Activated naive CD8-positive, alpha-beta T cell treated with anti-CD3 and anti-CD28 coated beads, Interleukin-2, amount 10 ng/mL, durations not matched to agents 7 days and 5 days (primary cell): Measurements from ENCODE around the gene SLC17A6. TPM values are rescaled to one million over a fixed set of nuclear protein-coding genes. Genes with fewer than 3 reads are reported as not detected.

Source experiments
- ATAC-seq: fragments of 150-1000 bp; cut with Tn5 transposase; one replicate; pipeline ENCODE4 v1.10.0; 2021; ENCODE audit warnings: low read depth, moderate library complexity
- POLR2A ChIA-PET: fragments of 350-600 bp; sonication (Branson Sonifier 250); formaldehyde crosslinking; loops from one replicate; lab custom pipeline; 2021; ENCODE audit warnings: antibody characterized with exemption; lab: Charles Lee
- DNase-seq: peaks from one replicate; pipeline ENCODE4 v3.0.0; 2021
- H3K27ac Mint-ChIP-seq: one replicate; pipeline ENCODE4 v1.8.0; 2022; ENCODE audit warnings: mild to moderate bottlenecking, mixed read lengths
- H3K27me3 Mint-ChIP-seq: one replicate; pipeline ENCODE4 v1.8.0; 2022; ENCODE audit warnings: mild to moderate bottlenecking, moderate library complexity, mixed read lengths
- H3K36me3 Mint-ChIP-seq: one replicate; pipeline ENCODE4 v1.8.0; 2021; ENCODE audit warnings: mild to moderate bottlenecking, mixed read lengths
- H3K4me1 Mint-ChIP-seq: one replicate; pipeline ENCODE4 v1.8.0; 2021; ENCODE audit warnings: mixed read lengths
- H3K4me3 Mint-ChIP-seq: one replicate; pipeline ENCODE4 v1.8.0; 2022; ENCODE audit warnings: mild to moderate bottlenecking, moderate library complexity, mixed read lengths
- H3K9me3 Mint-ChIP-seq: one replicate; pipeline ENCODE4 v1.8.0; 2021; ENCODE audit warnings: mixed read lengths
- total RNA-seq, 2 experiments: library from RNA; stranded (reverse); gene quantifications; one replicate each; pipeline ENCODE4 v1.2.3, GENCODE V29; 2021

The SLC17A6 gene
- total RNA-seq, 2 experiments from 2014 or later = not detected

DNA sequence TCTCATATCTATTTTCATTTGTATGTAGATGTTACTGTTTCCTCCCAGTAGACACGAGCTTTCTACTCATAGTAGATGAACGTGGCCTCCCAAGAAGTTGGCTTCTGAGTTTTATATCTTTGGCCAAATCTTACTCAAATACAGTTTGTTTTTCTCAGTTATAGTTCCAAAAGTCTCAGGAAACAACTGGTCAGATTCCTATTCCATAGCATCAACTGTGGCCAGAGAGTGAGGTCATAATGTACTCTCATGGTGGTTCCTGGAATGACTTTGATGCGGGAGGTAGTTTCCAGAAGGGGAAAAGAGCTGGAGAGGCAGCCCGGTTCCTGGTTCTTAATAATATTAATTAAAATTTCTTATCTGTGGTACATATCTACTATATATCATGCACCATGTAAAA is 77.3 kb downstream of the SLC17A6 start:
- no peaks in the 10 kb centered on the region for H3K9me3 Mint-ChIP-seq
- DNase-seq = no peak
- POLR2A ChIA-PET = no interaction called here
- peaks cover 2% of the 10 kb centered on the region for H3K27me3 Mint-ChIP-seq
- H3K36me3 Mint-ChIP-seq = no peaks in the 10 kb centered on the region
- H3K4me3 Mint-ChIP-seq = no peak overlapping the region
- no peak overlapping the region for H3K27ac Mint-ChIP-seq
- ATAC-seq = no peak
- no peaks in the 10 kb centered on the region for H3K4me1 Mint-ChIP-seq

DNA sequence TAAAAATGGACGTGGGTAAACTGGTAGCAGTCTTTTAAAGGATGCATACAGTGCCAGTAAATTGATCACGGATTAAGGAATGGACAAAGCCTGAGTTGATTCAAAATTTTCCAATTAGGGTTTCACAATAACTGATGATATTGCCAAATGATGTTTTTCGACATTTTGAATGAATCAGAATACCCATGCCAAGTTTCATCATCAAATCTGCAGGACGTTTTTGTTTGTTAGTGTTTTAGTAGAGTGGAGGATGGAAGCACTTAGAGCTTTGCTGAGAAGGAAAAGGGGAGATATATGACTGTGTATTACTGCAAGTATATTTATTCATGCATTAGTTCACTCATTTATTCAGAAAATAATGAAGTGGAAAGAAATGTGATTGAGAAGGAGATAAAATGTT is 78.3 kb downstream of the SLC17A6 start:
- DNase-seq (no peak), ATAC-seq (no peak)
- H3K4me1 Mint-ChIP-seq = no peaks in the 10 kb centered on the region
- no peaks in the 10 kb centered on the region for H3K9me3 Mint-ChIP-seq
- H3K27me3 Mint-ChIP-seq = no peaks in the 10 kb centered on the region
- H3K27ac Mint-ChIP-seq = no peak overlapping the region
- H3K36me3 Mint-ChIP-seq = no peaks in the 10 kb centered on the region
- no peak overlapping the region for H3K4me3 Mint-ChIP-seq
- POLR2A ChIA-PET = no interaction called here

- H3K9me3 Mint-ChIP-seq = no peaks in the 10 kb centered on the region
- no peak for DNase-seq
- no peaks in the 10 kb centered on the region for H3K4me1 Mint-ChIP-seq
- H3K36me3 Mint-ChIP-seq = no peaks in the 10 kb centered on the region
- H3K27ac Mint-ChIP-seq = no peak overlapping the region
- POLR2A ChIA-PET = no interaction called here
- no peak for ATAC-seq
- no peak overlapping the region for H3K4me3 Mint-ChIP-seq
- peaks cover 13% of the 10 kb centered on the region for H3K27me3 Mint-ChIP-seq
Observed at GRCh38 chr11:22426915-22427314, 88.7 kb downstream of the SLC17A6 start.

Other genes starting within 250 kb of the SLC17A6 start
- gene ANO5, start 145.3 kb upstream of the SLC17A6 start, total RNA-seq = under 1 TPM; 0.09 to 0.14 TPM